Adipocyte (in vitro differentiated cells): ENCODE results near the gene CC2D1A.
"Not testable (repeated sequence)": the region's sequence is repeated elsewhere in the genome, so short reads cannot be mapped to it uniquely, and the experiment has no call there.

Experiments used
- DNase-seq: peaks from one replicate; pipeline ENCODE4 v3.0.0-alpha.2; 2015; ENCODE audit warnings: low read depth
- H3K27me3 ChIP-seq: replicated peaks from 2 replicates; pipeline ENCODE4 v1.7.0; 2013; ENCODE audit warnings: mild to moderate bottlenecking, low read length, moderate library complexity; ENCODE audit not compliant: control insufficient read depth, insufficient read depth
- H3K36me3 ChIP-seq: 2 replicates; pipeline ENCODE4 v1.7.0; 2013; ENCODE audit warnings: low read length, mild to moderate bottlenecking, moderate library complexity; ENCODE audit not compliant: control insufficient read depth, insufficient read depth, severe bottlenecking
- H3K4me1 ChIP-seq: 2 replicates; pipeline ENCODE4 v1.7.0; 2013; ENCODE audit warnings: mild to moderate bottlenecking, low read length, moderate library complexity; ENCODE audit not compliant: control insufficient read depth, insufficient read depth
- H3K4me3 ChIP-seq: 2 replicates; pipeline ENCODE4 v1.7.0; 2013; ENCODE audit warnings: mild to moderate bottlenecking, low read length, moderate library complexity
- H3K9ac ChIP-seq: 2 replicates; pipeline ENCODE4 v1.7.0; 2013; ENCODE audit warnings: mild to moderate bottlenecking, low read length, moderate library complexity
- H3K9me3 ChIP-seq: 2 replicates; pipeline ENCODE4 v1.7.0; 2013; ENCODE audit warnings: mild to moderate bottlenecking, low read length, moderate library complexity; ENCODE audit not compliant: control insufficient read depth

Gene CC2D1A

GRCh38 chr19:13968999-13969398 lies 63.0 kb downstream of the CC2D1A start:
- Histone ChIP-seq H3K9ac (no peak overlapping the region), H3K9me3 (no peaks in the 10 kb centered on the region), H3K36me3 (peaks cover 22% of the 10 kb centered on the region), H3K4me3 (no peak overlapping the region), H3K4me1 (no peaks in the 10 kb centered on the region), H3K27me3 (no peaks in the 10 kb centered on the region)
- no peak for DNase-seq

DNA sequence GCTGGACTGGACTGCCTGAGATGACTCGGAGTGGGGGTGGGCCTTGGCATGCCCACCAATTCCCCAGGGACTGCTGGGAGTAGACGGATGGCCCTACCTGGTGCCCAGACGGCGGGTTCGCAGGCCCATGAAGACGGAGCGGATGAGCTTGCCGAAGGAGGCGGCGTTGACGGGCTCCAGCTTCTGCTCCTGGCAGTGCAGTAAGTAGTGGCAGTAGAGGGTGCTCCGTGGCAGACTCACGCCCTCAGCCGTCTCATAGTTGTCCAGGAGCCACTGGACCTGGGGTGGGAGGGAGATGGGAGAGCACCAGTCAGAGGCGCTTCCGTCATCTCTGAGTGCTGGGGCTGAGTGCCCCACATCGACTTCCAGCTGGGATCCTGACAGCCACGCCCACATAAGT lies 63.9 kb downstream of the CC2D1A start:
- H3K9me3 ChIP-seq: no peaks in the 10 kb centered on the region
- no peak for DNase-seq
- no peak overlapping the region for H3K4me3 ChIP-seq
- peaks cover 22% of the 10 kb centered on the region for H3K36me3 ChIP-seq
- H3K27me3 ChIP-seq: no peaks in the 10 kb centered on the region
- H3K4me1 ChIP-seq: no peaks in the 10 kb centered on the region
- no peak overlapping the region for H3K9ac ChIP-seq

DNA sequence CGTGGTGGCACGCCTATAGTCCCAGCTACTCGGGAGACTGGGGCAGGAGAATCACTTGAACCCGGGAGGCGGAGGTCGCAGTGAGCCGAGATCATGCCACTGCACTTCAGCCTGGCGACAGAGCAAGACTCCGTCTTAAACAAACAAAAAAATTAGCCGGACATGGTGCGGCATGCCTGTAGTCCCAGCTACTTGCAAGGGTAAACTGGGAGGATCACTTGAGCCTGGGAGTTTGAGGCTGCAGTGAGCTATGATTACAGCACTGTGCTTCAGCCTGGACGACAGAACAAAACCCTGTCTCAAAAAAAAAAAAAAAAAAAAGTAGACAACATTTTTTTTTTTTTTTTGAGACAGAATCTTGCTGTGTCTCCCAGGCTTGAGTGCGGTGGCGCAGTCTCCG lies 65.9 kb downstream of the CC2D1A start:
- H3K27me3 ChIP-seq, H3K4me1 ChIP-seq, H3K4me3 ChIP-seq, H3K9me3 ChIP-seq, DNase-seq, H3K9ac ChIP-seq: not testable (repeated sequence)
- H3K36me3 ChIP-seq: peaks cover 17% of the 10 kb centered on the region

DNA sequence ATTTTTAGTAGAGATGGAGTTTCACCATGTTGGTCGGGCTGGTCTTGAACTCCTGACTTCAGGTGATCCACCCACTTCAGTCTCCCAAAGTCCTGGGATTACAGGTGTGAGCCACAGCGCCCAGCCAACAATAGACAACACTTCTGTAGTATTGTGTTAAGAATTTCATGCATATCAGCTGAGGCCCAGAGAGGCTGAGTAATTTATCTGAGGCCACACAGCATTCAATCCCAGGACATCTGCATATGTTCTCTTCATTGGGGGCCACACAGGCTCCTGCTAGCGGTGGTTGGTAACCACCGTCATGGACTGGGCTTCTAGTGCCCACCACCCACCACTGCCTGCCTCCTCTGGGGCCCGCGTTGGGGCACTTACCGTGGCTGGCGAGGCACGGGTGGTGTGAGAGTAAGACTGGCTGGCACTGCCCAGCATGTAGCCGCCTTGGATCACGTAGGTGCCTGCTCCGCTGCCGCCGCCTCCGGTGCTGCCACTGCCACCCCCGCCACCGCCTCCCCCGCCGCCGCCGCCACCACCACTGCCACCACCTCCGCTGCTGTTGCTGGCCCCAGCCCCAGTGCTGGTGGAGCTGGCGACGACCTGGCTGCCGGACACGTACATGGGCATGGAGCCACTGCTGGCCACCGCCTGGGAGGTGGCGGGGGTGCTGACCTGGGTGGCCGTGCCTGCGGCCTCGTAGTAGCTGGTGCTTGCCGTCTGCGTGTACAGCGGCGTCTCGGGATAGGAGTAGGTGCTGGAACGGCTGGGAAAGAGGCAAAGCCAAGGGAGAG lies 66.6 kb downstream of the CC2D1A start:
- no peak for DNase-seq
- Histone ChIP-seq H3K36me3 (peaks cover 12% of the 10 kb centered on the region), H3K9ac (no peak overlapping the region), H3K9me3 (no peaks in the 10 kb centered on the region), H3K4me1 (no peaks in the 10 kb centered on the region), H3K27me3 (no peaks in the 10 kb centered on the region), H3K4me3 (no peak overlapping the region)

DNA sequence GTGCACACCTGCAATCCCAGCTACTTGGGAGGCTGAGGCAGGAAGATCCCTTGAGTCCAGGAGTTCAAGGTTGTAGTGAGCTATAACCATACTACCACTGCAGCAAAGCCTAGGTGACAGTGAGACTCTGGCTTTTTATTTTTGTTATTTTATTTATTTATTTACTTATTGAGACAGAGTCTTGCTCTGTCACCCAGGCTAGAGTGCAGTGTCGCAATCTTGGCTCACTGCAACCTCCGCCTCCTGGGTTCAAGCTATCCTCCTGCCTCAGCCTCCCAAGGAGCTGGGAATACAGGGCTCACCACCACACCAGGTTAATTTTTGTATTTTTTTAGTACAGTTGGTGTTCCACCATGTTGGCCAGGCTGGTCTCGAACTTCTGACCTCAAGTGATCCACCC lies 67.5 kb downstream of the CC2D1A start:
- DNase-seq, H3K27me3 ChIP-seq, H3K9ac ChIP-seq, H3K4me1 ChIP-seq, H3K9me3 ChIP-seq, H3K4me3 ChIP-seq: not testable (repeated sequence)
- peaks cover 12% of the 10 kb centered on the region for H3K36me3 ChIP-seq

DNA sequence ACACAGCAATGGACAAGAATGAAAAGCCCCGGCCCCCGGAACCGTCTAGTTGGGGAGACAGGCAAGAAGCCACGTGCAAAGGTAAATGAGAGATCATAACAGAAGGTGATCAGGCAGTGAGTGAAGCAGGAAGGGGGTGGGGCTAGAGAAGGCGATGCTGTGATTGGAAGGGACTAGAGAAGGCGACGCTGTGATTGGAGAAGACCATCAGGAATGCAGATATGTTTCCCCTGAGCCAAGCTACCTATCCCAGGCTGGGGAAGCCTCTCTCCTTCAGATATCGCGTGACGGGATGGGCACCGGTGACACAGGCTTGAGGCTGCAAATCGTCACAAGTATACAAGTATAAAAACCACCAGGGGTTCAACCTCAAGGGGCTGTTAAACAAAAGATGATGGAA lies 68.1 kb downstream of the CC2D1A start:
- DNase-seq: no peak
- Histone ChIP-seq H3K9me3 (no peaks in the 10 kb centered on the region), H3K36me3 (peaks cover 10% of the 10 kb centered on the region), H3K9ac (no peak overlapping the region), H3K27me3 (no peaks in the 10 kb centered on the region), H3K4me1 (no peaks in the 10 kb centered on the region), H3K4me3 (no peak overlapping the region)

- no peak overlapping the region for H3K4me3 ChIP-seq
- no peak for DNase-seq
- H3K36me3 ChIP-seq: peaks cover 4% of the 10 kb centered on the region
- no peak overlapping the region for H3K9ac ChIP-seq
- no peaks in the 10 kb centered on the region for H3K4me1 ChIP-seq
- H3K9me3 ChIP-seq: no peaks in the 10 kb centered on the region
- no peaks in the 10 kb centered on the region for H3K27me3 ChIP-seq
Observed at GRCh38 chr19:13975870-13976269, 69.9 kb downstream of the CC2D1A start.

- no peak overlapping the region for H3K4me3 ChIP-seq
- H3K9me3 ChIP-seq: no peaks in the 10 kb centered on the region
- H3K36me3 ChIP-seq: peaks cover 4% of the 10 kb centered on the region
- no peak overlapping the region for H3K9ac ChIP-seq
- DNase-seq: no peak
- H3K27me3 ChIP-seq: no peaks in the 10 kb centered on the region
- no peaks in the 10 kb centered on the region for H3K4me1 ChIP-seq
Observed at GRCh38 chr19:13976446-13976845, 70.4 kb downstream of the CC2D1A start.

GRCh38 chr19:13977803-13978202 lies 71.8 kb downstream of the CC2D1A start:
- Histone ChIP-seq H3K27me3 (no peaks in the 10 kb centered on the region), H3K9ac (no peak overlapping the region), H3K36me3 (no peaks in the 10 kb centered on the region), H3K9me3 (no peaks in the 10 kb centered on the region), H3K4me3 (no peak overlapping the region), H3K4me1 (no peaks in the 10 kb centered on the region)
- DNase-seq: no peak

- no peaks in the 10 kb centered on the region for H3K9me3 ChIP-seq
Observed at GRCh38 chr19:13978351-13979243, 72.6 kb downstream of the CC2D1A start.

GRCh38 chr19:13979244-13979615 lies 73.2 kb downstream of the CC2D1A start:
- H3K4me3 ChIP-seq: no peak overlapping the region
- no peak for DNase-seq
- H3K9me3 ChIP-seq: no peaks in the 10 kb centered on the region
- H3K4me1 ChIP-seq: no peaks in the 10 kb centered on the region
- no peaks in the 10 kb centered on the region for H3K27me3 ChIP-seq
- no peaks in the 10 kb centered on the region for H3K36me3 ChIP-seq
- H3K9ac ChIP-seq: no peak overlapping the region

More at GRCh38 chr19:13978351-13979243, 72.6 kb downstream of the CC2D1A start:
- Histone ChIP-seq H3K4me1 (no peaks in the 10 kb centered on the region), H3K4me3 (no peak overlapping the region), H3K36me3 (no peaks in the 10 kb centered on the region), H3K9ac (no peak overlapping the region), H3K27me3 (no peaks in the 10 kb centered on the region)
- DNase-seq: no peak
